ENCODE results near the gene TACC2.

DNA sequence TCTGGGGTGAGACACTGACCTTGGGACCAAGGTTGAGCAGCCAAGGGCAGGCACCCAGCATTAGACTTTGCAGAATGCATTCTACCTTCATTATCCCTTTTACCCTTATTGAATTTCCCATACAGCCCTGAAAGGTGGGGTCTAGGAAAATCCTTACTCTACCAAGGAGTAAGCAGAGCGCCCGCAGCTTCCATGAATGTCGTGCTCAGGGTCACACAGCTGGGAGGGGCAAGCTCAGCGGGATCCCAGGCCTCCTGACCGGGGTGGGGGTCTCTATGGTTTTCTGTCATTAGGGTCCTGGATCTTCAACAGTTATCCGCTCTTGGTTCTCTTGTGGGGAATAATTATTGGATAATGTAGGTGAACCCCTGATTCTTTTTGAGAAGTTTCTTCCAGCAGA lies 251.4 kb downstream of the TACC2 start:
- TF ChIP-seq, protein P1, sequence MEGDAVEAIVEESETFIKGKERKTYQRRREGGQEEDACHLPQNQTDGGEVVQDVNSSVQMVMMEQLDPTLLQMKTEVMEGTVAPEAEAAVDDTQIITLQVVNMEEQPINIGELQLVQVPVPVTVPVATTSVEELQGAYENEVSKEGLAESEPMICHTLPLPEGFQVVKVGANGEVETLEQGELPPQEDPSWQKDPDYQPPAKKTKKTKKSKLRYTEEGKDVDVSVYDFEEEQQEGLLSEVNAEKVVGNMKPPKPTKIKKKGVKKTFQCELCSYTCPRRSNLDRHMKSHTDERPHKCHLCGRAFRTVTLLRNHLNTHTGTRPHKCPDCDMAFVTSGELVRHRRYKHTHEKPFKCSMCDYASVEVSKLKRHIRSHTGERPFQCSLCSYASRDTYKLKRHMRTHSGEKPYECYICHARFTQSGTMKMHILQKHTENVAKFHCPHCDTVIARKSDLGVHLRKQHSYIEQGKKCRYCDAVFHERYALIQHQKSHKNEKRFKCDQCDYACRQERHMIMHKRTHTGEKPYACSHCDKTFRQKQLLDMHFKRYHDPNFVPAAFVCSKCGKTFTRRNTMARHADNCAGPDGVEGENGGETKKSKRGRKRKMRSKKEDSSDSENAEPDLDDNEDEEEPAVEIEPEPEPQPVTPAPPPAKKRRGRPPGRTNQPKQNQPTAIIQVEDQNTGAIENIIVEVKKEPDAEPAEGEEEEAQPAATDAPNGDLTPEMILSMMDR (IDR thresholded peaks at IDR 0.05; ENCODE audit: insufficient read depth, low read length, poor library complexity, severe bottlenecking): no peak
- no peak for TF ChIP-seq EZH2phosphoT487 (conservative IDR thresholded peaks at IDR 0.05; ENCODE audit: low read length)
